A549 (cell line): ENCODE results near the gene FRMD3.

Experiments
- BHLHE40 ChIP-seq: IDR thresholded peaks from 2 replicates; pipeline ENCODE4 v1.6.1; 2012; ENCODE audit warnings: low read depth, low read length, inconsistent platforms
- CTCF ChIP-seq: fragments of >200 bp; sonication (Bioruptor Twin); formaldehyde crosslinking; IDR thresholded peaks from 3 replicates; pipeline ENCODE4 v1.5.1; 2016
- HOXA7 ChIP-seq: fragments of 250-450 bp; sonication (Bioruptor Pico); IDR thresholded peaks from 2 replicates; pipeline ENCODE4 v1.5.0; 2020; ENCODE audit warnings: mild to moderate bottlenecking, moderate library complexity
- KDM5A ChIP-seq: fragments of 200-600 bp; sonication (generic); IDR thresholded peaks from 2 replicates; pipeline ENCODE4 v1.6.1; 2016; ENCODE audit warnings: antibody characterized with exemption, mild to moderate bottlenecking
- POLR2A ChIP-seq: IDR thresholded peaks from 2 replicates; pipeline ENCODE4 v1.6.1; 2012; ENCODE audit warnings: mild to moderate bottlenecking, low read length
- RCOR1 ChIP-seq: fragments of 150-350 bp; IDR thresholded peaks from 2 replicates; pipeline ENCODE4 v1.6.1; 2014; ENCODE audit warnings: antibody characterized with exemption, low read length, low read depth
- TP53 ChIP-seq: fragments of 250-450 bp; sonication (Bioruptor Pico); IDR thresholded peaks from 2 replicates; pipeline ENCODE4 v1.5.0; 2021; ENCODE audit warnings: mild to moderate bottlenecking, moderate library complexity
- USF2 ChIP-seq: fragments of 450-650 bp; IDR thresholded peaks from 2 replicates; pipeline ENCODE4 v1.6.1; 2014; ENCODE audit warnings: antibody characterized with exemption

- TF ChIP-seq POLR2A, result no peak
- TF ChIP-seq CTCF, result no peak
- no peak for TF ChIP-seq HOXA7
- no peak for TF ChIP-seq KDM5A
- no peak for TF ChIP-seq BHLHE40
- TF ChIP-seq RCOR1, result no peak
- no peak for TF ChIP-seq USF2
- no peak for TF ChIP-seq TP53
Observed at GRCh38 chr9:83477571-83477970, 60.6 kb downstream of the FRMD3 start.
